ENCODE results near the gene C6orf132.
A peak's percentile ranks its signal among the peaks of the same experiment; 100 is the strongest.
"Not testable (repeated sequence)": the region's sequence is repeated elsewhere in the genome, so short reads cannot be mapped to it uniquely, and the experiment has no call there.

C6orf132 gene

DNA sequence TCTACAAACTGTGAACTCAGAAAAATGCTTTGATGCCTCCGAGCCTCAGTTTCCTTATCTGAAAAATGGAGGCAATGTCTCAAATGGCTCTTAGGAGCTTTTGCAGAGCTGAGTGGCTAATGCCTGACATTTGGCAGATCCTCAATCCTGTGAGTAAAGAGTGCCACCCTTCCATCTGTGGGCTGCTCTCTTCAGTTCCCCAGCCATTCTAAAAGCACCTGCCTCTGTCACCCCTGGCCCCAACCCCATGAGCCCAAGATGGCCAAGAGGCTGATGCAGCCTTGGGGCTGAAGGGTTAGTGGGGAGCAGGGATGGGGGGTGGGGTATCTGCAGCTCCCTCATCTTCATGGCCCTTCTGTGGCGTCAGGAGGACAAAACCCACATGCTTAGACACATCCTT, 16.2 kb upstream of the C6orf132 start:
- DNase-seq = no peak

DNA sequence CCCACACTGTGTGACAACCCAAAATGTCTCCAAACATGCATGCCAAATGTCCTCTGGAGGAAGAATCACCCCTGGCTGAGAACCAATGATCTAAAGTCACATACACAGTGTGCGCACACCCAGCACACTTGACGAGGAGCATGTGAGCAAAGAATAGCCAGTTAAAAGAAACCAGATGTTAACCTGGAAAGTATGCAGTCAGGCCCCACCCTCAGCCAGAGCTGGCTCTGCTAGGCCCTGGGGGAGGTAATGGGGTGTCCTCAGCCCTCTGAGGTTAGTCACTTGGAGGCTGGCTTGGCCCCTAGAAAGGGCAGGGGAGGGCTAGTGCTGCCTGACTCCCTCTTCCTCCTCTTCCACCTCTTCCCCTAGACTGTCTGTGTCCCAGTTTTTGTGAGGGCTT, 15.6 kb upstream of the C6orf132 start:
- no peak for DNase-seq

DNA sequence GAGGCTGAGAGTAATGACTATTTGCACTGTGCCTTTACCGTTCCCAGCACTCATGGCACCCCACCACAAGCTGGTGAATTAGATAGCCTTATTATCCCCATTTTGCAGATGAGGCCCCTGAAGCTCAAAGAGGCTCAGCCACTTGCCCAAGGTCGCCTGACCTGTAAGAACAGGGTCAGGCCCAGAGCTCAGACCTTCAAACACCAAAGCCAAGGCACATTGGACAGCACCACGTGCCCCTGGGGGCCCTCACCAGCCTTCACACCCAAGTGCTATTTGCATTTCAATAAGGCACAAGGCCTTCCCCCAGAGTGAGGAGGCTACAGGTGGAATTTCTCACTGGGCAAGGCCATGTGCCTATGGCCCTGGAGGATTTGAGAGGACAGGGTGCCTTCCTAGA, 14.2 kb upstream of the C6orf132 start:
- DNase-seq = no peak

DNA sequence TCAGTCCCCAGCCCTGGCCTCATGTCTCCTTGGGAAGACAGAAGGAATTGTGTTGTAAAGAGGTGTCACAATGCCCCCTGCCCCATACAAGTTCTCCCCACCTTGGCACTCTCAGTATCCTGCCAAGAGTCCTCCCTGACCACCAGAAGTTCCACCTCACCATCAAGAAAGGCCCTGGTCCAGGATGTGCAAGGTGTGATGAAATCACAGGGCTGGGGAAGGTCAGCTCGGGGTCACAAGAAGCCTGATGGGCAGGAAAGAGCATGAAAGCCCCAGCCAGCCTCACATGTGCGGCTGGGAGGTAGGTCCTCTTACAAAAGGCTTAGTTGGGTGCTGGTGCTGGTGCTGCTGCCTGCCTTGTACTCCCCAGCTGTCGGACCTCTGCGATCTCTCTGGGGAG, 12.9 kb upstream of the C6orf132 start:
- no peak for DNase-seq

DNA sequence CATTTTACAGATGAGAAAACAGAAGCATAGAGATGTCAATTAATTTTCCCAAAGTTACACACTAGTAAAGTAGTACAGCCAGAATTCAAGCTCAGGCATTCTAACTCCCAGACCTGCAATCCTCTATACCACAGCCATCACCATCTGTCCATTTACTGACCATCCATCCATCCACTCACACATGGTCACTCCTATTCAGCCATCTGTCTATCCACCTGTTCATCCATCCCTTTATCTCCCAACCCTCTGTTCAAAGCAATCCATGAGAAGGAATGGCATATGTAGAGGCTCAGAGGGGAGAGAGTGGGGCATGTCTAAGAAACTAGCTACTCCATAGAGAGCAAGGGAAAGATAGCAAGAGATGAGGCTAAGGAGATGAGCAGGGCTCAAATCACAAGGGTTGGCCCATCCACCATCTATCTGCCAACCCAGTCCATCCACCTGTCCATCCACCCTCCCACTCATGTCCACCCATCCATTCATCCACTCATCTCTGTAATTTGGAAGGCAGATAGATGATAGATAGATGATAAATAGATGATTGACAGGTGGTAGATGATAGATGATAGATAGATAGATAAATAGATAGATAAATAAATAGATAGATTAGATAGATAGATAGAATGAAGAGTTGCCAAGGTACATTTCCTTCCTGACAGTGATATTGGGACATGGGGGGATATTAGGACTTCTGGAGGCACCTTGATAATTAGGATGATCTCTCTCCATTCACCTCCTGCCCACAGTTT, 12.2 kb upstream of the C6orf132 start:
- DNase-seq = no peak

DNA sequence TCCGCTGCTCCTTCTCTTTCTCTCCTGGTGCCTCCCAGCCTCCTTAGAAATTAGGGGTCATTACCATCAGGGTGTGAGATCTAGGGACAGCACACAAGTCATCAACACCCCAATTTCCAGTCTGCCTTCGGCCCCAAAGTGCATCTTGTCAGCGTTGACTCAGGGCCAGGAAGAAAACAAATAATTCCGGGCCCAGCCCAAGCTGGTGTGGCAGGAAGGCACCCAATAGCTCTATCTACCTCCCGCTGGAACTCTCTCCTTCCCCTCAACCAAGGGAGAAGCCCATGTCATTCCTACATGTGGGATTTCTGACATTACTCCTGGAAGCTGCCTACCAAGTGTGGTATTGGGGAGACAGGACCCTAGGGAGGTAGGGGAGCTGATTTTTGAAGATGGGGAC, 11.5 kb upstream of the C6orf132 start:
- no peak for DNase-seq

DNA sequence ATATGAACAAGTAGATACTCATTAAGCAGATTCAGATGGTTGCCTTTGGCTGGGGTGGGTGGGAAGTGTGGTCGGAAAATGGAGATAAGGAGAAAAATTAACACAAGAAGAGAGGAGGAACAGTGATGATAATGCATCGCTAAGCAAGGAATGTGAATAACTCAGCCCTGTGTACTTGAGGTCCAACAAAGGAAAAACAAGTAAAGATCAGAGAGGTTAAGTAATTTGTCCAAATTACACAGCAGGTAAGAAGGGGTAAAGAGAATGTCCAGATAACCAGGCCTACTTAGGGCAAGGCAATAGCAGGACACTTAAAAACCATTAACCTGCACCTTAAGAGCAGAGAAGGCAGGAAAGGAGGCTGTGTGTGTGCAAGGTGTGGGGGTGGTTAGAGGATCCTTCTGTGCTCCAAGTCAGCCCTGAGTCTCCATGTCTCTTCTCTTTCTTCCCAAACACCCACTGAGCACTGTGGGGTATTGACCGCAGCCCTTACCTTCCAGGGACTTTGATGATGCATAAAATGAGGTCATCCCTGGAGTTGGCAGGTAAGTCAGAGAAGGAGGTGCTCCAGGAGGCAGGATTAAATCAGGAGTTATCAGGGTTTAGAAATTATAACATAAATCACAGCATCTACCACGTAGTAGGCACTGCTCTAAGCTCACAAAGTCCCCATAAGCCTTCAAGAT, 10.3 kb upstream of the C6orf132 start:
- DNase-seq = not testable (repeated sequence)

DNA sequence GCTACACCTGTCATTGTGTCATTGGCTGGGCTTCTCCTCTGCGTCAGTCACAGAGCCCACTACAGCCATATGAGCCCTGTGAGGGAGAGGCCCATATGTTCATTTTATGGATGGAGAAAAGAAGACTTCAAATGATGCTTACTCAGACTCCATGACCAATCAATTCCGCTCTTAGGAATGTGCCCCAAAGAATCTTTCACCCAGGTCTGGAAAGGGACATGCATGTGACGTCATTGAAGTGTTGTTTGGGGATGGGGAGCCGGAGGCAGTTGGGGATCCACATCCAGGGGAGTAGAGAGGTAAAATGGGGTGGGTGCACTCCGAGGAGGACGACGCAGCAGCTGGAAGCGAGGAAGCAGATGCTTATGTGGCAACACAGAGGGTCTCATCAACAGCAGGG, 9.6 kb upstream of the C6orf132 start:
- DNase-seq = no peak

DNA sequence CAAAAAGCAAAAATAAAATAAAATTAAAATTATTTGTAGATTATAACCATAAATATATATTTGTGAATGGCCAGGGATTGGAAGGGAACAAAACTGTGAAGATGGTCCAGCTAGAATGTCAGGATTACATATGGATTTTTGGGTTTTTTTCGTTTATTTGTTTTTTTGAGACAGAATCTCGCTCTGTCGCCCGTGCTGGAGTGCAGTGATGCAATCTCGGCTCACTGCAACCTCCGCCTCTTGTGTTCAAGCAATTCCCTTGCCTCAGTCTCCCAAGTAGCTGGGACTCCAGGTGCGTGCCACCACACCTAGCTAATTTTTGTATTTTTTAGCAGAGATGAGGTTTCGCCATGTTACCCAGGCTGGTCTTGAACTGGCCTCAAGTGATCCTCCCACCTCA, 7.8 kb upstream of the C6orf132 start:
- no peak for DNase-seq

DNA sequence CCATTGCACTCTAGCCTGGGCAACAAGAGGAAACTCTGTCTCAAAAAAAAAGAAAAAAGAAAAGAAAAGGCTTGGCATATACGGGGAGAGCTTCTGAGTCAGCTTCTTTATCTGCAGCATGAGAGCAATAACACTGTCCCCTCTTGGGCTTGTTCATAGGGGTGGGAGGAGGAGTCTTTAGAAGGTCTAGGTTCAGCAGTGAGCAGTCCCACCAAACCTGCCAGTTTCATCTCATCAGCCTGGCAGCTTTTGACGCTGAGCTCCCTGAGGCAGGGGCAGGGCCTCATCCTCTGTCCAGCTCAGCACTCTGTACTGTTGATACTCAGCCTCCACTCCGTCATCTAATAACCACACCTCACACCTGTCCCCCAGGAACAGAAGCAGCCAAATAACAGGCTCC, 5.6 kb upstream of the C6orf132 start:
- DNase-seq = no peak

DNA sequence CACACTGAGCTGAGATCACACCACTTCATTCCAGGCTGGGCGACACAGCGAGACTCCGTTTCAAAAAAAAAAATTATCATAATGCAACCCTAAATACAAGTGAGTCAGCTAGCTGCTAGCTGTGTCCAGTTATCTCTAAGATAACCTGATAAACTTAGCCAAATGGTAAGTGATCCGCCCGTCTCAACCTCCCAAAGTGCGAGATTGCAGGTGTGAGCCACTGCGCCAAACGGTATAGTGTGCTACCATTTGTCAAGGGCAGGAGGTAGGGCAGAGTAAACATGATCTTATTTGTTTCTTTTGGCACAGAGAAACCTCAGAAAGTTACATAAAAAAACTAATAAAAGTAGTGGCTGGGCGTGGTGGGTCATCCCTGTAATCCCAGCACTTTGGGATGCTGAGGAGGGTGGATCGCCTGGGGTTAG, 4.7 kb upstream of the C6orf132 start:
- no peak for DNase-seq

DNA sequence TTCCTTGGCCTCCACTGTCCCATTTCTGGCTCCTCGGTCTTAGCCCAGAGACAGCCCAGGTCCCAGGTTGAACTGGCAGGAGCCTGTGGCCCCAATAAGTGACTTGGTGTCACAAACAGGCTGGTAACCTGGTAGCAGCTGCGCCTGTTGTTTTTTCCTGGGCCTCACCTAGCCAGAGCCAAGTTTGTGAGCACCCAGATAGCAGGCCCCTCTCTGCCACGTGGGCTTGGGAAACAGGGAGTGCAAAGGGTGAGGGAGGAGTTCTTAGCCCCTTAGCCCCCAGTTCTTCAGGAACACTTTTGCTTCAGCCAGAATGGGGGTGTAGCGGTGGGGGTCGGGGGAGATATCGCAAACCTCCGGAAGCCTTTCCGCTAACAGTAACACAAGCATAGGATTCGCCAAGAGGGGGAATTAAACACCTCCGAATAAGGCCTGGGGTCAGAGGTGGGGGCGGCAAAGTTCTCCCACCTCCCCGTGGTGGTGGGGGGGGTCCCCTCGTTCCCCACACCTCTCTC, 760 bp downstream of the C6orf132 start:
- DNase-seq = no peak

DNA sequence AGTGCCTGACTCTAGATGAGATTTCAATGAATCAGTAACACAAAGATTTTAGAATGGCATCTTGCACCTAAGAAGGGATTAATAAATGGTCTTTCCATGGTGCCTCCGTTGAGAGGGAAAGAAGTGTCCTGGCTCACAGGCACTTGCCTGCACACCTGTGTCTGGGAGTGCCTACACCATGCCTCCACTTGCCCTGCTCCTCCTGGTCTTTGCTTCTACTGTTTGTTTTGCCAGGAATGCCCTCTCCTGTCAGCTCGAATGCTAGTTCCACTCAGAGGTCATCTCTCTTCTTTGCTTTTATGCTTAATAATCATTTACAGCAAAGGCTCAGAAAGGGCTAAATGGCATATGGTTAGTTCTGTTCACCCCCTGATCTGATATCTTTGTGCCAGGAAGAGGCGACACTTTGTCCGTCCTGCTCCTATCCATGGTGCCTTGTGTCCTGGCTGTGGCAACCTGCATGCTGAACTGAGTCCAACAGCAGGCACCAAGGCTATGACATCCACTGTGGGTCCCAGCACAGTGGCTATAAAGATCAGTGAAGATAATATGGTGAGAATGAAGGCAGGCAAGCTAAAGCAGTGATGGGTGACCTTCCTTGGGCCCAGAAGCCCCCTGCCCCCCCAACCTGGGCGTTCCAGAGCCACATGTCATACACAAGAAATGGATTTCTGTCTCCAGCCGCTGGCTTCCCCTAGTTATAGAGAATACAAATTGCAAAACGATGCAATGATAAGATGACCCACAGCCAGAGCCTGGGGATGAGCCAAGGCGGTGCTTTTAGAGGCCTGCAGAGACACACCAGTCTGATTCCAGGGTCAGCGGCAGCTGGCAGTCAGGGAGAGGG, 1.4 kb downstream of the C6orf132 start:
- no peak for DNase-seq

DNA sequence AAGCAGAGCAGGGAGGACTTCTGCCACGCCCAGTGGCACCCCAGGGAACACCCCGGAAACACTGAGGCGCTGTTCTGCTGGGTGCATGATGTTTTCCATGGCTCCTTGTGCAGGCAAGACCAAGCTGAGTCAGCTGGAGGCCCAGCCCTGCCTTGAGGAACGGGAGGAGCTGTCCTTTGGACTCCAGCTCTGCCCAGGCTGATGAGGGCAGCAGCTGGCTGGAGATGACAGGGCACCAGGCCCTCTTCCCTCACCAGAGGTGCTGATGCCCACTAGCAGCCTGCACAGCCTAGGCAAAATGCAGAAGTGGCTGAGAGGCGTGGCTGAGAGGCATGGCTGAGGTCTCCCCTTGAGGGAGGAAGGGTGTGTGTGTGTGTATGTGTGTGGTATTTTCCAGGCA, 2.4 kb downstream of the C6orf132 start:
- DNase-seq = no peak

DNA sequence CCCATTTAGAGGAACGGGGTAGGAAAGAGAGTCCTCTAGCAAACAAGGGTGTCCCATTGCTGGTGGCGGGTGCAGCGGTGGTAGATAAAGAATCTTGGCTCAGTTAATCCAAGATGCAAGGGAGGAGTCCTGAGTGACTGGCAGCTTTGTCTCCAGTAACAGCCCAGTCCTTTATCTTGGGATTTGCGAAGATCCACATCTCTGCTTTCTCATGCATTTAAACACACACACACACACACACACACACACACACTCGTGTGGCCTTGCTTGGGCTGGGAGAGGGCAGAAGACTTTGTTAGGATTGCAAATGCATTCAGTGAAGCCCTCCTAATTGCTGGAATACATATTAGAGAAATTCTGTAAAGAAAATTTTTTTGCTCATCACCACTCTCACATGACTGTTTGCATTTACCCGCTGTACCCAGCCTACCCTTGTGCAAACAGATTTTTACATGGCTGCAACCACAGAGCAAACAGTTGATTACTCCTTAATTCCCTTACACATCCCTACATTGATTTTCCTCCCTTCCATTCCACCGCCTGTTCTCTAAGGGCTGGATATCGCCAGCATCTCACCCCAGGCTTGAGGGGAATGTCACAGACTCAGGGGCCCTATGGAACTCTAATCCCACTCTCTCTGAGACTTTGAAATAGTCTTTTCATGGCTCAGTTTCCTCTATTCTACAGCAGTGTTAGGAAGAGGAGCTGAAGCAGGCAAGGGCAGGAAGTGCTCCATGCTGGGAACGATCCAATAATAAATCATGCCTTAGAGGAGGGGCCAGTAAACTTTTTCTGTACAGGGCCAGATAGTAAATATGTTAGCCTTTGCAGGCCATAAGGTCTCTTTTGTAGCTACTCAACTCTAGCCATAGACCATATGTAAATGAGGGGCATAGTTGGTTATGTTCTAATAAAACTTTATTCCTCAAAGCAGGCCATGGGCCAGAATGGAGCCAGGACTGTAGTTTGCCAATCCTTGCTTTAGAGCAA, 3.5 kb downstream of the C6orf132 start:
- DNase-seq = no peak

DNA sequence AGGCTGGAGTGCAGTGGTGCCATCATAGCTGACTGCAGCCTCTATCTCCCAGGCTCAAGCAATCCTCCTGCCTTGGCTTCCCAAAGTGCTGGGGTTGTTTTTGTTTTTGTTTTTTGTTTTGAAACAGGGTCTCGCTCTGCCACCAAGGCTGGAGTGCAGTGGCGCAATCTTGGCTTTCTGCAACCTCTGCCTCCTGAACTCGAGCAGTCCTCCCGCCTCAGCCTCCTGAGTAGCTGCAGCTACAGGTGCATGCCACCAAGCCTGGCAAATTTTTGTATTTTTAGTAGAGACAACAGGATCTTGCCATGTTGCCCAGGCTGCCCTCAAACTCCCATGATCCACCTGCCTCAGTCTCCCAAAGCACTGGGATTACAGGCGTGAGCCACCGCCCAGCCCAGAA, 4.2 kb downstream of the C6orf132 start:
- DNase-seq = no peak

DNA sequence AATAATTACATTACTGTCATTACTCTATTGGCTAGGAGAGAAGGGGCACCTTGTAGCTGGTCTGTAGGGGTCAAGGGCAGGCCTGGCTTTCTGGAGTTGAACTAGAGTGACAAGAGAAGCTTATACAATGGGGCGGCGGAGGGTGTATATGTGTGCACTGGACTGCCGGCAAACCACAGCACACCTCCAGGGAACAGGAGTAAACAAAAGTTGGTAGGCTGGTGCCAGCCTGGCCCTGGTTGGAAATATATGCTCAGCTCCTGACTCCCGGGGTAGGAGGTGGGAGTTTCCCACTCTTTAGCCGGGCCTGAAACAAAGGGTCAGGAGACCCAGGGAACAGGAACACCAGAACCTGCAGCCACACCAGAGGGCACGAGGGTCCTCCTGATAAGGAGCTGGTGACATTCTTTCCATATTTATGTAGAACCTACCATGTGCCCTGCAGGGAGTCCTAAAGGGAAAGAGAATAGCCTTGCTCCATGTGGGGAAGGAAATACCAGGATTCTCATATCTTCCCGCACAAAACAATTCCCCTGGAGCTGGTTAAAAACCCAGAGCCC, 5.1 kb downstream of the C6orf132 start:
- no peak for DNase-seq

DNA sequence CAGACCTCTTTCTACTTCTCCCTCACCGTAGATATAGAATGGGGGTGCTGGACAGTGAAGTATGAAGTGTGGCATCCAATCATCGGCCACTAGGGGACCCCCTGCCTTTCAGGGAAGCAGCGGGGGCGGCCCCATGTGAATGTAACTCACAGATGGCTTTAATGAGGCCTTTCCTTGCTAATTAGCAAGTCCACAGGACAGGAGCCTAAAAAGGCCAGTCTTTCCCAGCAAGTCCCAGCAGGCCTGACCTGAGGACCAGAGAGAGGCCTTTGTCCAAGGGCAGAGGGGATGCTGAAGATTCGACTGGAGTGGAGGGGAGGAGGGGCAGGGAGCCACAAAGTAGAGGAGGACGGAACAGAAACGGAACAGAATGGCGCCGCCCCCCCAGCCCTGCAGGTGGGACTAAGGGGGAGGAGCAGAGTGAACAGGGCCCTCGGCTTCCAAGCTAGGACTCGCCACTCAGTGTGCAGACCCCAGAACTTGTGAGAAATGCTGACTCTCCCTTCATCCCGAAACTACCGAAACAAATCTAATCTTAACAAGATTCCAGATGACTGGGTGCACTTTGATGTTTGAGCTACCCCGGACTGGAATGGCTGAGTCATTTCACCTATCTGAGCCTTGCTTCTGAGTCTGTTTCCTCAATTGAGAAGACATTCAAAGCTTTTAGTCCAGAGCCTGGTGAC, 5.8 kb downstream of the C6orf132 start:
- peak; percentile 4 for DNase-seq

DNA sequence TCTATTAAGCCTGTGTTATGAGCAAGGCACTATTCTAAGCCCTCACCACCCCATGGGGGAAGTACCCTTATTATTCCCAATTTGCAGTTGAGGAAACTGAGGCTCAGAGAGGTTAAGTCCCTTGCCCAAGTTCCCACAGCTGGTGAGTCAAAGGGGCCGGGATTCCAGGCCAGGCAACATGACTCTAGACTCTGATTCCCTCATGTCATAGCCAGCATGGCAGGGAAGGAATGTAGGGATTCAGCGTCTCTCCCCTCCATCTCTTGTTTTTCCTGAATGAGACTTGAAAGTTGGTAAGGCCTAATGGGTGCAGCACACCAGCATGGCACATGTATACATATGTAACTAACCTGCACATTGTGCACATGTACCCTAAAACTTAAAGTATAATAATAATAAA, 6.7 kb downstream of the C6orf132 start:
- DNase-seq = no peak

DNA sequence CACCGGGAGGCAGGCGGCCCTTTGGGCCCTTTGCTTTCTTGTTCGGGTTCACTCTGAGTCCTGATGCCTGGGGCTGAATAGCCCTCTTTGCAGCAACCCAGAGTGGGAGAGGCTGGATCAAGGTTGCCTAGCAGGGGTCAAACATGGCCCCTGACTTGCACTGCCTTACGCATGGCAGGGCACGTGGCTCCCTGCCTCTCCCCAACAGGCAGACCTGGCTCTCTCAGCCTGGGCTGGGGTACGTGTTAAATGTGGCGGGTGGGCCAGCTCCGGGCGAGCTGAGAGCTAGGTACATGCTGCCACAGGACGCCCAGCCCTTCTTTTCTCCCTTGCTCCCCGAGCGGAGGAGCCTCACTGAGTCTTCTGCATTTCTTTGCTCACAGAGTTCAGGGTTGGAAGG, 7.3 kb downstream of the C6orf132 start:
- no peak for DNase-seq

DNA sequence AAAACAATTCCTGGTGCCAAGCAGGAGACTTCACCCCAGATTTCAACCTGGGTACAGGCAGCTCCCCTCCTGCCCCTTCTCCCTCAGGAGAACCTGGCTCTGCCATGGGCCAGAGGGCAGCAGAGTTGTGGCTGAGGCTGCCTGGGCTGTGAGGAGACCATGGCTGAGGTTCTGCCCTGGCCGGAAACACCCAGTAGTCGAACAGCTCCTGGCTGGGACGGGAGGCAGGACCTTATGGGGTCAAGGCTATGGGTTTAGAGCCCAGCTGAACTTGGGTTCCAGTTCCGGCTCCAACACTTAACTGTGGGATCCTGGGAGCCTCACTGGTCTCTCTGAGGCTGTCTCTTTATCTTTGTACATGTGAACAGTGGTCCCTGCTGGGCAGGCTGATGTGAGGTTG, 8.5 kb downstream of the C6orf132 start:
- no peak for DNase-seq
